ENCODE data around the gene AGER. TPM values are rescaled to one million over a fixed set of nuclear protein-coding genes. Genes with fewer than 3 reads are reported as not detected.
"Not testable (repeated sequence)": the region's sequence is repeated elsewhere in the genome, so short reads cannot be mapped to it uniquely, and the experiment has no call there.

Gene AGER
- total RNA-seq, 1 donor from 2014 or later = 1.8 TPM

GRCh38 chr6:32196682-32197616, 12.9 kb upstream of the AGER start:
- Histone ChIP-seq H3K4me3 (peak overlapping the region; percentile 74), H3K27ac (replicated peaks) (peak overlapping the region; percentile 99), H3K4me1 (peaks cover 46% of the 10 kb centered on the region), H3K36me3 (peaks cover 3% of the 10 kb centered on the region), H3K27me3 (ENCODE audit: low read depth) (peaks cover 8% of the 10 kb centered on the region), H3K9me3 (replicated peaks) (no peaks in the 10 kb centered on the region)
- TF ChIP-seq CTCF (IDR thresholded peaks at IDR 0.05; ENCODE audit: borderline replicate concordance) = no peak
- intact Hi-C loops (cut with micrococcal nuclease) = no loop called here
- DNase-seq = peak; percentile 55

- intact Hi-C loops (cut with micrococcal nuclease) = no loop called here
- peak overlapping the region; percentile 74 for H3K4me3 ChIP-seq
- H3K4me1 ChIP-seq = peaks cover 54% of the 10 kb centered on the region
- H3K9me3 ChIP-seq (replicated peaks) = no peaks in the 10 kb centered on the region
- TF ChIP-seq CTCF (IDR thresholded peaks at IDR 0.05; ENCODE audit: borderline replicate concordance) = no peak
- H3K27ac ChIP-seq (replicated peaks) = peak overlapping the region; percentile 99
- no peaks in the 10 kb centered on the region for H3K27me3 ChIP-seq (ENCODE audit: low read depth)
- peak; percentile 92 for DNase-seq
- no peaks in the 10 kb centered on the region for H3K36me3 ChIP-seq
These were observed 12.0 kb upstream of the AGER start for GRCh38 chr6:32195902-32196681.

GRCh38 chr6:32195652-32195901, 11.5 kb upstream of the AGER start:
- Histone ChIP-seq H3K27me3 (ENCODE audit: low read depth) (no peaks in the 10 kb centered on the region), H3K9me3 (replicated peaks) (no peaks in the 10 kb centered on the region), H3K4me1 (peaks cover 60% of the 10 kb centered on the region), H3K27ac (replicated peaks) (peak overlapping the region; percentile 99), H3K4me3 (peak overlapping the region; percentile 74), H3K36me3 (no peaks in the 10 kb centered on the region)
- DNase-seq = peak; percentile 100
- peak; percentile 72 for TF ChIP-seq CTCF (IDR thresholded peaks at IDR 0.05; ENCODE audit: borderline replicate concordance)
- intact Hi-C loops (cut with micrococcal nuclease) = no loop called here

- Histone ChIP-seq H3K4me3 (peak overlapping the region; percentile 74), H3K4me1 (peaks cover 64% of the 10 kb centered on the region), H3K9me3 (replicated peaks) (no peaks in the 10 kb centered on the region), H3K27ac (replicated peaks) (peak overlapping the region; percentile 99), H3K36me3 (no peaks in the 10 kb centered on the region), H3K27me3 (ENCODE audit: low read depth) (no peaks in the 10 kb centered on the region)
- no peak for DNase-seq
- intact Hi-C loops (cut with micrococcal nuclease) = no loop called here
- peak; percentile 25 for TF ChIP-seq CTCF (IDR thresholded peaks at IDR 0.05; ENCODE audit: borderline replicate concordance)
These were observed 11.0 kb upstream of the AGER start for GRCh38 chr6:32194825-32195651.

- Histone ChIP-seq H3K9me3 (replicated peaks) (no peaks in the 10 kb centered on the region), H3K4me1 (peaks cover 68% of the 10 kb centered on the region), H3K27ac (replicated peaks) (peak overlapping the region; percentile 99), H3K4me3 (no peak overlapping the region), H3K27me3 (ENCODE audit: low read depth) (no peaks in the 10 kb centered on the region), H3K36me3 (no peaks in the 10 kb centered on the region)
- DNase-seq = no peak
- intact Hi-C loops (cut with micrococcal nuclease) = no loop called here
- no peak for TF ChIP-seq CTCF (IDR thresholded peaks at IDR 0.05; ENCODE audit: borderline replicate concordance)
These were observed 10.3 kb upstream of the AGER start for GRCh38 chr6:32194388-32194787.

GRCh38 chr6:32193096-32193495, 9.0 kb upstream of the AGER start:
- H3K36me3 ChIP-seq; H3K27me3 ChIP-seq (ENCODE audit: low read depth); H3K9me3 ChIP-seq (replicated peaks); intact Hi-C loops (cut with micrococcal nuclease); DNase-seq: not testable (repeated sequence)
- peaks cover 81% of the 10 kb centered on the region for H3K4me1 ChIP-seq
- H3K27ac ChIP-seq (replicated peaks) = peak overlapping the region; percentile 98
- peak overlapping the region; percentile 83 for H3K4me3 ChIP-seq

All from left ventricle myocardium inferior (tissue), 1 donor.